H9 (cell line): ENCODE results near the gene KAZN. TPM values are rescaled to one million over a fixed set of nuclear protein-coding genes. Genes with fewer than 3 reads are reported as not detected.

Source experiments
- DNase-seq: peaks from one replicate; pipeline ENCODE4 v3.0.0-alpha.2; 2017
- H2AFZ ChIP-seq: one replicate; pipeline ENCODE4 v1.6.1; 2013; ENCODE audit warnings: mild to moderate bottlenecking, low read length, control low read depth, moderate library complexity
- H2AK5ac ChIP-seq: 2 replicates; pipeline ENCODE4 v1.6.1; 2013; ENCODE audit warnings: low read length, control low read depth, mixed read lengths; ENCODE audit not compliant: insufficient read length
- H2BK120ac ChIP-seq: one replicate; pipeline ENCODE4 v1.6.1; 2013; ENCODE audit warnings: low read depth, mild to moderate bottlenecking, low read length, control low read depth, inconsistent platforms; ENCODE audit not compliant: poor library complexity, severe bottlenecking
- H2BK12ac ChIP-seq: 2 replicates; pipeline ENCODE4 v1.6.1; 2013; ENCODE audit warnings: low read length, control low read depth, mixed read lengths, low read depth; ENCODE audit not compliant: insufficient read length
- H2BK15ac ChIP-seq: 2 replicates; pipeline ENCODE4 v1.6.1; 2013; ENCODE audit warnings: low read depth, low read length, control low read depth
- H2BK20ac ChIP-seq: one replicate; pipeline ENCODE4 v1.6.1; 2013; ENCODE audit warnings: low read depth, mild to moderate bottlenecking, low read length, control low read depth, inconsistent platforms; ENCODE audit not compliant: poor library complexity, severe bottlenecking
- H2BK5ac ChIP-seq: 2 replicates; pipeline ENCODE4 v1.6.1; 2013; ENCODE audit warnings: low read length, control low read depth, mixed read lengths; ENCODE audit not compliant: insufficient read length
- H3K14ac ChIP-seq: 2 replicates; pipeline ENCODE4 v1.6.1; 2013; ENCODE audit warnings: low read length, control low read depth; ENCODE audit not compliant: insufficient read depth
- H3K18ac ChIP-seq: 2 replicates; pipeline ENCODE4 v1.6.1; 2013; ENCODE audit warnings: low read depth, mild to moderate bottlenecking, mixed read lengths, low read length, control low read depth; ENCODE audit not compliant: insufficient read length
- H3K23ac ChIP-seq: 2 replicates; pipeline ENCODE4 v1.6.1; 2013; ENCODE audit warnings: low read length, control low read depth, mixed read lengths, low read depth; ENCODE audit not compliant: insufficient read length
- H3K23me2 ChIP-seq: 2 replicates; pipeline ENCODE4 v1.6.1; 2013; ENCODE audit warnings: low read depth, mild to moderate bottlenecking, mixed read lengths, low read length, control low read depth; ENCODE audit not compliant: insufficient read length, poor library complexity, severe bottlenecking
- H3K27ac ChIP-seq: 2 replicates; pipeline ENCODE4 v1.5.1; 2013; ENCODE audit warnings: low read length, control low read depth, mixed read lengths, low read depth; ENCODE audit not compliant: insufficient read length
- H3K27me3 ChIP-seq: 2 replicates; pipeline ENCODE4 v1.6.1; 2013; ENCODE audit warnings: low read length, control low read depth, inconsistent platforms; ENCODE audit not compliant: insufficient read depth
- H3K4ac ChIP-seq: 2 replicates; pipeline ENCODE4 v1.6.1; 2013; ENCODE audit warnings: low read depth, mild to moderate bottlenecking, control low read depth, inconsistent platforms, low read length, moderate library complexity
- H3K4me1 ChIP-seq: 2 replicates; pipeline ENCODE4 v1.6.1; 2013; ENCODE audit warnings: low read length, control low read depth, inconsistent platforms; ENCODE audit not compliant: insufficient read depth
- H3K4me2 ChIP-seq: 2 replicates; pipeline ENCODE4 v1.6.1; 2013; ENCODE audit warnings: low read length, control low read depth, mixed read lengths; ENCODE audit not compliant: insufficient read length, insufficient read depth
- H3K56ac ChIP-seq: 2 replicates; pipeline ENCODE4 v1.6.1; 2013; ENCODE audit warnings: low read depth, mild to moderate bottlenecking, mixed read lengths, low read length, control low read depth; ENCODE audit not compliant: insufficient read length
- H3K79me1 ChIP-seq: 2 replicates; pipeline ENCODE4 v1.6.1; 2013; ENCODE audit warnings: low read depth, mild to moderate bottlenecking, moderate library complexity, low read length, control low read depth, inconsistent platforms; ENCODE audit not compliant: insufficient read depth, poor library complexity, severe bottlenecking
- H3K79me2 ChIP-seq: 2 replicates; pipeline ENCODE4 v1.6.1; 2013; ENCODE audit warnings: low read length, control low read depth, inconsistent platforms; ENCODE audit not compliant: insufficient read depth
- H3K9ac ChIP-seq: 2 replicates; pipeline ENCODE4 v1.6.1; 2013; ENCODE audit warnings: low read length, control low read depth, mixed read lengths; ENCODE audit not compliant: insufficient read length; ENCODE audit errors: extremely low read depth
- H3K9me3 ChIP-seq: one replicate; pipeline ENCODE4 v1.6.1; 2013; ENCODE audit warnings: low read depth, low read length, inconsistent platforms; ENCODE audit not compliant: control insufficient read depth
- H3T11ph ChIP-seq: one replicate; pipeline ENCODE4 v1.6.1; 2013; ENCODE audit warnings: mild to moderate bottlenecking, low read length, control low read depth, inconsistent platforms
- H4K20me1 ChIP-seq: one replicate; pipeline ENCODE4 v1.6.1; 2013; ENCODE audit not compliant: control insufficient read depth, insufficient read length, insufficient read depth
- H4K5ac ChIP-seq: 2 replicates; pipeline ENCODE4 v1.6.1; 2013; ENCODE audit warnings: low read depth, mild to moderate bottlenecking, mixed read lengths, low read length, control low read depth; ENCODE audit not compliant: insufficient read length
- H4K8ac ChIP-seq: replicated peaks from 2 replicates; pipeline ENCODE4 v1.6.1; 2013; ENCODE audit warnings: low read length, control low read depth, mixed read lengths, low read depth; ENCODE audit not compliant: insufficient read length
- H4K91ac ChIP-seq: 2 replicates; pipeline ENCODE4 v1.6.1; 2013; ENCODE audit warnings: low read depth, mild to moderate bottlenecking, moderate library complexity, mixed read lengths, low read length, control low read depth; ENCODE audit not compliant: insufficient read length
- H3K27ac Mint-ChIP-seq, 3 experiments: 2 replicates in 2 of 3; 3 replicates in 1 of 3; pipeline ENCODE4 v1.8.0; 2020 to 2021; ENCODE audit warnings: mixed read lengths in 3 of 3, mild to moderate bottlenecking in 1 of 3, moderate library complexity in 1 of 3
- H3K27me3 Mint-ChIP-seq: 2 replicates; pipeline ENCODE4 v1.8.0; 2021; ENCODE audit warnings: low read depth, mild to moderate bottlenecking, moderate library complexity, mixed read lengths
- H3K36me3 Mint-ChIP-seq, 3 experiments: 2 replicates in 2 of 3; 3 replicates in 1 of 3; pipeline ENCODE4 v1.8.0; 2020 to 2021; ENCODE audit warnings: low read depth in 3 of 3, mixed read lengths in 3 of 3; ENCODE audit not compliant: insufficient read depth in 1 of 3
- H3K4me1 Mint-ChIP-seq, 2 experiments: 2 replicates each; pipeline ENCODE4 v1.8.0; 2020; ENCODE audit warnings: mixed read lengths in 2 of 2
- H3K4me3 Mint-ChIP-seq, 2 experiments: 2 replicates in 1 of 2; 3 replicates in 1 of 2; pipeline ENCODE4 v1.8.0; 2020 to 2021; ENCODE audit warnings: mild to moderate bottlenecking in 2 of 2, mixed read lengths in 2 of 2, moderate library complexity in 1 of 2
- H3K9me3 Mint-ChIP-seq, 2 experiments: 2 replicates in 1 of 2; 3 replicates in 1 of 2; pipeline ENCODE4 v1.8.0; 2020; ENCODE audit warnings: mild to moderate bottlenecking in 2 of 2, mixed read lengths in 2 of 2, moderate library complexity in 1 of 2
- CTCF ChIP-seq: fragments of 200-600 bp; sonication (generic); conservative IDR thresholded peaks from 3 replicates; pipeline ENCODE4 v1.8.0; 2021; ENCODE audit warnings: antibody characterized with exemption, mild to moderate bottlenecking
- WGBS: extraction: QIAGEN DNeasy Blood & Tissue Kit; methylation state at CpG from one replicate; pipeline ENCODE4 v1.1.7; 2013; ENCODE audit warnings: missing lambda C conversion rate, low lambda C conversion rate, mixed read lengths; ENCODE audit not compliant: insufficient read length; ENCODE audit errors: extremely low coverage; 5-methylcytosine and 5-hydroxymethylcytosine counted together
- total RNA-seq: library from RNA; stranded (reverse); gene quantifications from 2 replicates; pipeline ENCODE4 v1.2.1, GENCODE V29; 2021

KAZN gene
- total RNA-seq, 1 experiment from 2014 or later = 7.6 TPM

GRCh38 chr1:14844356-14844755 lies 245.9 kb downstream of the KAZN start:
- Histone ChIP-seq H3K79me1 (no peaks in the 10 kb centered on the region), H4K20me1 (no peaks in the 10 kb centered on the region), H2BK12ac (no peak overlapping the region), H3K4ac (no peak overlapping the region), H3K4me1 (no peaks in the 10 kb centered on the region), H3K56ac (no peak overlapping the region), H3K9ac (no peak overlapping the region), H3K9me3 (peaks cover 14% of the 10 kb centered on the region), H2BK120ac (no peak overlapping the region), H3K27ac (no peak overlapping the region), H4K8ac (no peak overlapping the region), H2AK5ac (no peak overlapping the region), H2AFZ (no peak overlapping the region), H3K14ac (no peak overlapping the region), H4K91ac (no peak overlapping the region), H3K79me2 (no peaks in the 10 kb centered on the region), H3K27me3 (no peaks in the 10 kb centered on the region), H3K23me2 (no peaks in the 10 kb centered on the region), H3K4me2 (no peak overlapping the region), H2BK20ac (no peak overlapping the region), H4K5ac (no peak overlapping the region), H3K18ac (no peak overlapping the region), H3K23ac (no peak overlapping the region), H2BK15ac (no peak overlapping the region), H3T11ph (no peak overlapping the region), H2BK5ac (no peak overlapping the region)
- H3K4me1 Mint-ChIP-seq = no peaks in the 10 kb centered on the region
- peaks cover 13 to 19% (median 15%) of the 10 kb centered on the region in 3 experiments for H3K36me3 Mint-ChIP-seq
- DNase-seq = no peak
- H3K9me3 Mint-ChIP-seq = peaks cover 21 to 24% of the 10 kb centered on the region in 2 experiments
- no peak overlapping the region for H3K27ac Mint-ChIP-seq
- peaks cover 9% of the 10 kb centered on the region for H3K27me3 Mint-ChIP-seq
- no CpG with 5 or more reads among the region's 2 CpGs for WGBS
- TF ChIP-seq CTCF = no peak
- no peak overlapping the region; a peak in 1 of 5 replicates for H3K4me3 Mint-ChIP-seq
